SK-N-MC (cell line): ENCODE results near the gene SMCHD1.

Source experiments
- EZH2 ChIP-seq: fragments of 200-600 bp; sonication (generic); IDR thresholded peaks from one replicate; pipeline ENCODE4 v1.6.1; 2017; ENCODE audit warnings: antibody characterized with exemption
- FOXP2 ChIP-seq: optimal IDR thresholded peaks from 2 replicates; pipeline ENCODE3; 2011; ENCODE audit warnings: mild to moderate bottlenecking, moderate library complexity; ENCODE audit not compliant: insufficient read depth; ENCODE audit errors: extremely low read length, control extremely low read depth
- POLR2AphosphoS5 ChIP-seq: IDR thresholded peaks from 2 replicates; pipeline ENCODE4 v1.6.1; 2012; ENCODE audit warnings: mild to moderate bottlenecking, low read depth, low read length, borderline replicate concordance

GRCh38 chr18:2736823-2737222 is 81.3 kb downstream of the SMCHD1 start:
- no peak for TF ChIP-seq EZH2
- no peak for TF ChIP-seq POLR2AphosphoS5
- TF ChIP-seq FOXP2: no peak
